GOT3 (cell line): ENCODE data around the gene SEC14L1.

Source experiments
- DNase-seq: peaks from one replicate; lab custom pipeline; 2025; ENCODE audit warnings: mixed read lengths; lab: John Stamatoyannopoulos, UW

The SEC14L1 gene

DNA sequence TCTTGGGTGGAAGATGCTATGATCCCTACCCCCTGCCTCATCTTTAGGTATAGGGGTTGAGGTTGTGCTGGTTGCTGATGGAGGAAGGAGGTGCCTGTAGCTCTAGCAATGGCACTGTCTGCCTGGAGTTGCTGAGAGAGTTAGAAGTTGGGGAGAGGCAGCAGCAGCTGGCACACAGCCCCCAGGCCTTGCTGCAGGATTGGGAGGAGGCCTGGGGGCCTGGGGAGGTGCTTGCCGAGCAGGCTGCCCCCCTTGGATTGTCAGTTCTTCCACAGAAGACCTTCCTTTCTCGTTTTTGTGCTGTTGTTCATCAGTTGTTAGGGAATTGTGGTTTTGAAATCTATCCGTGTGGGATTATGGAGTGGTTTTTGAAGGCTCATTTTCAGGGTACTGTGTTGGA is 52.9 kb downstream of the SEC14L1 start:
- no peak for DNase-seq

- no peak for DNase-seq
These were observed 53.4 kb downstream of the SEC14L1 start for GRCh38 chr17:77194179-77194578.

GRCh38 chr17:77196251-77196650 is 55.5 kb downstream of the SEC14L1 start:
- DNase-seq: no peak

DNA sequence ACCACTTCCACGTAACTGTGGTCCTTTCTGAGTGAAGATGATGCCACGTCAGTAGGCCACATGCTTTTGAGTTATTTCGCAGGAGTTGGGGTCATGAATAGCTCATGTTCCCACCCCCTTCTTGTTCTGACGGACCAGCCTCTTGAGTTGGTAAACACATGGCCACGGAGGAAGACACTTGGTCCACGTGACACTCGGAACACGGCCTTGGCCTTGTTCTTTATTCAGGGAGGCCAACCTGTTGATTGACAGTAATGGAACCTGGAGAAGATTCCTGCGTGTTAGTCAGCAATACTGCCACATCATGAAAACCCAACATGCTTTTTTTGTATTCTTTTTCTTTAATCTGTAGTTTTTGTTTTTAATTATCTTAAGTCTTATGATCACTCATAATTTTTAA is 56.3 kb downstream of the SEC14L1 start:
- DNase-seq: no peak

GRCh38 chr17:77200711-77201110 is 59.9 kb downstream of the SEC14L1 start:
- DNase-seq: no peak

DNA sequence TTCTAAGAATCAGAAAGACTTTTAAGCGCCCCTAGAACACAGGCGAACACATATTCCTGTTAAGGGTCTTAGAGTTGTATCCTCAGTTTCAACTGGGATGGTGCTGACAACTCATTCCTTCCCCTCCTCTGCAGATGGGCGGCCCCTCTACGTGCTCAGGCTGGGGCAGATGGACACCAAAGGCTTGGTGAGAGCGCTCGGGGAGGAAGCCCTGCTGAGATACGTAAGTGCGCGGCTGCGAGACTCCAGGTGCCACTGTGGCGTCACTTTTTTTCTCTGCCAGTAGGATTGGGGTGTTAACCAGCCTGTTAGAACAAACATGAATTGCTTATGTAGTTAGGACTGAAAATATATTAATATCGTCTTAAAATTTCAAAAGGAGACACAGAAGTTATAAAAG is 62.7 kb downstream of the SEC14L1 start:
- DNase-seq: no peak

- no peak for DNase-seq
These were observed 63.1 kb downstream of the SEC14L1 start for GRCh38 chr17:77203846-77204245.

- no peak for DNase-seq
These were observed 63.8 kb downstream of the SEC14L1 start for GRCh38 chr17:77204536-77204935.

GRCh38 chr17:77205396-77206125 is 64.8 kb downstream of the SEC14L1 start:
- DNase-seq: no peak

DNA sequence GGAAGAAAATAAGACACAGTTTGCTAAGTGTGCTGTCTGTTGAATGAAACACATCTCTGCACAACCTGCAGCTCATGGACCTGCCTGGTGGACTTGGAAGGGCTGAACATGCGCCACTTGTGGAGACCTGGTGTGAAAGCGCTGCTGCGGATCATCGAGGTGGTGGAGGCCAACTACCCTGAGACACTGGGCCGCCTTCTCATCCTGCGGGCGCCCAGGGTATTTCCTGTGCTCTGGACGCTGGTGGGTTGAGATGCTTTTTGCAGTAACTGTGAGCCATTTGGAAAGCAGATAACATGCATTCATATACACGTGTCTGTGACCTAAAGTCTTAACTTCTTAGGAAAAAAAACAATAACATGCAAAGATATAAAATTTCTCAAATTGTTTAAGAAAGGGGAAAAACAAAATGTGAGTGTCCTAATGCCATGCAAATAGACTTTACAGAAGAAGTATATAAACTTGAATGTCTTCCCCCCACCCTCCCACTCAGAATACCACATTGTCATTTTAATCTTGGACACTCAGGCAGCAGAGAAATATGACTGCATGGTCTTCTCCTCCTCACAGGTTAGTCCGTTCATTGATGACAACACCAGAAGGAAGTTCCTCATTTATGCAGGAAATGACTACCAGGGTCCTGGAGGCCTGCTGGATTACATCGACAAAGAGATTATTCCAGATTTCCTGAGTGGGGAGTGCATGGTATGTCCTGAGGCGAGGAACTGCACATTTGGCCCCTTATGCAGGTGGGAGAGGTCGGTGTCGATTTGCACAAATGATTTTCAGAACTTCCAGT is 65.6 kb downstream of the SEC14L1 start:
- DNase-seq: no peak

DNA sequence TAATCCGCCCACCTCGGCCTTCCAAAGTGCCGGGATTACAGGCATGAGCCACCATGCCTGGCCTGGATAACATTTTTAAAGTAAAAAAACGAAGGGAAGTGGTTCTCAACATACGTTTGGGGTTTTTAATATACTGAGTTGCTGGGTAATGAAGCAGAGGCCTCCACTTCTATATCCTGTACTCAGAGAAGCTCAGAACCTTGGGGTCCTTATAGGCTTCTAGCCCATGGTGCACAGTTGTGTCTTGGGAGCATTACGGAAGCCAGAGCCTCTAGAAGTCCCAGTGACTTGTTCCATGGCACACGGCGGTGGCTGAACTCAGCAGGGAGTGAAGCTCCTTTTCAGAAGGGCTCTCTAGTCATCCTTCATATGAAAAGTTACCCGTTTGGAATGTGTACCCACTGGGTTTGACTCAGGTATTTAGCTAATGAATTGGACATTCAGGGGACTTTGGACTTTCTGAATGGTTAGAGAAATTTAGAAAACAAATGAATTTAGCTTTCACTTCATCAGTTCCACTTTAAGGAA is 67.0 kb downstream of the SEC14L1 start:
- no peak for DNase-seq

GRCh38 chr17:77208217-77208808 is 67.5 kb downstream of the SEC14L1 start:
- DNase-seq: no peak

DNA sequence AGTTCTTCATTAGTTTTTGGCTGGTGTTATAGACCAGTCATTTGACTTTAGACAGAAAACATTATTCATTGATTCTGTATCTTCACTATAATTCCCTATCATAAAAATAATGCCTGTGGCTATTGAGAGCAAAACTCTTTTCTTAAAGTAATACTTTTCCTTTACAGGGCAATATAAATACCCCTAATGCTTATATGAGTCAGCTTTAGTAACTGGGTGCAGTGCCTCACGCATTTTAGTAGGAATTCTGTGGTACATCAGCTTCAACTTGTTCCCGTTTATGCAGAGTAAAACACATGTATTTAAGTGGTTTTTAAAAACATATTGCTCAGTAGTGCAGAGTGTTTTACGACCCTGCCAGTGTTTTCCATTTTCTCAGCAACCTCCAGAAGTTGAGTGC is 68.1 kb downstream of the SEC14L1 start:
- DNase-seq: no peak

DNA sequence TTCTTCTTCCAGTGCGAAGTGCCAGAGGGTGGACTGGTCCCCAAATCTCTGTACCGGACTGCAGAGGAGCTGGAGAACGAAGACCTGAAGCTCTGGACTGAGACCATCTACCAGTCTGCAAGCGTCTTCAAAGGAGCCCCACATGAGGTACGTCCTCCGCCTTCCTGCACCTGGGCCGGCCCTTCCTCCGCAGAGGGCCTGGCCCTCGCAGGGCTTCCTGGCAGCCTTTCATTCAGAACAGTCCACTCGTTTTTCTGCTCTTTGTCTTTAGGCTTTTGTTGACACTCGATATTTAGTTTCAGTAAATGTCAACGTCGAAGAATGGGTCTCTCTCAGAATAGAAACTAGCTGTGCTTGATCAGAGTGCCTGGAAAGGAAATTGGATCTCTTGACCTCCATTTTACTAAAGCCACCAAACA is 68.6 kb downstream of the SEC14L1 start:
- DNase-seq: no peak

- DNase-seq: no peak
These were observed 69.6 kb downstream of the SEC14L1 start for GRCh38 chr17:77210331-77210730.

GRCh38 chr17:77210946-77211541 is 70.3 kb downstream of the SEC14L1 start:
- no peak for DNase-seq

DNA sequence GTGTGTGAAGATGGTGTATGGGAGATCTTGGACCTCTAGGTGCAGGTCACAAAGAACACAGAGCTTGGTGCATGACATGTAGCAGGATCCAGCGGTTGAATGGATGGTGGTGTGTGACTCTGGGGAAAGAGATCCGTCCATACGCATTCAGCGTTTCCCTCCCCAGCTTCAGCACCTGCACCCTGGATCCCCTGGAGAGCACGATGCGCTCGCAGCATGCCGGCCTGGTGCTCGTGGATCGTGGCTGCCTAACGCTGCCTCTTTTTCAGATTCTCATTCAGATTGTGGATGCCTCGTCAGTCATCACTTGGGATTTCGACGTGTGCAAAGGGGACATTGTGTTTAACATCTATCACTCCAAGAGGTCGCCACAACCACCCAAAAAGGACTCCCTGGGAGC is 70.9 kb downstream of the SEC14L1 start:
- DNase-seq: no peak

- no peak for DNase-seq
These were observed 71.5 kb downstream of the SEC14L1 start for GRCh38 chr17:77212081-77212832.

DNA sequence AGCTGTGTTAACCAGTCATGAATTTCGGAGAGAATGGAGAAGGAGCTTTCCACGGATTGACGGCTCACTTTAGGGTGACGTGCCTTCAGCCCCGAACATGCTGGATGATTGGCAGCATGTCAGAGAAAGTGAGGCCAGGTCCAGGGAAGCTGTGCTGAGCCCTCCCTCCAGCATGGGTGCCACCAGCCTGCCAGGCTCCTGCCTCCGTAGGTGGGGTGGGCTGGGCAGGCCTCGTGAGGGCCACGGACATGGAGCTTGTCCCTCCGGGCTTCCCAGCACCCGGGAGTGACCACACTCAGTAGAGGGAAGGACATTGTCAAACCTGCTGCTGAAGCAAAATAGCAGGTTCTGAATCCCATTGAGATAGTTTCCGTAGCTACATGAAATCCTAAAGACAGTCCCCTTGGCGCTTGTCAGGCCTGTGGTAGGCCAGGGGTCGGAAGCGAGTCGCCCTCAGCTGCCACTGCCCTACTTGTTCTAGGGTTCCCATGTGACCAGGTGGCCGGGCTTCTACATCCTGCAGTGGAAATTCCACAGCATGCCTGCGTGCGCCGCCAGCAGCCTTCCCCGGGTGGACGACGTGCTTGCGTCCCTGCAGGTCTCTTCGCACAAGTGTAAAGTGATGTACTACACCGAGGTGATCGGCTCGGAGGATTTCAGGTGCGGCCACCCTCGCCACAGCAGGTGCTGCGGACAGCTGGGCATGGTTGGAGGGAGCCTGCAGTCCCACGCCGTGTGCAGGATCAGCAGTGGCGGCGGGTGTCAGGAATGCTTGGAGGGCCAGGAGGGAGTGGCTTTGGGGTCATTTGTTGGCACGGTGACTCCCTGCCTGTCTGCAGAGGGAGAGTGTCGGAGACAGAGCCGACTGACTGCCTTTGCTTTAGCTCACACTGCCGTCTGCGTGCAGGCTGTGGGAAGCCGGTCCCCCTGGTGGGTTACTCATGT is 72.3 kb downstream of the SEC14L1 start:
- no peak for DNase-seq

- DNase-seq: no peak
These were observed 73.0 kb downstream of the SEC14L1 start for GRCh38 chr17:77213778-77214132.

GRCh38 chr17:77214328-77214727 is 73.6 kb downstream of the SEC14L1 start:
- no peak for DNase-seq
